Mammary epithelial cell (primary cell): Measurements from ENCODE around the gene SLBP.

Source experiments
- EZH2 ChIP-seq: IDR thresholded peaks from 2 replicates; pipeline ENCODE4 v1.6.1; 2012; ENCODE audit warnings: low read length, inconsistent platforms, borderline replicate concordance
- TF ChIP-seq, protein P1 (sequence below), 2 donors: IDR thresholded peaks in 1 of 2; conservative IDR thresholded peaks in 1 of 2; 2 replicates each; pipeline ENCODE4 v1.5.1; 2011 to 2012; ENCODE audit warnings: inconsistent platforms in 2 of 2, low read length in 2 of 2, mild to moderate bottlenecking in 2 of 2, control low read depth in 1 of 2, low read depth in 1 of 2; ENCODE audit not compliant: insufficient read depth in 1 of 2; ENCODE audit errors: extremely low read depth in 1 of 2

DNA sequence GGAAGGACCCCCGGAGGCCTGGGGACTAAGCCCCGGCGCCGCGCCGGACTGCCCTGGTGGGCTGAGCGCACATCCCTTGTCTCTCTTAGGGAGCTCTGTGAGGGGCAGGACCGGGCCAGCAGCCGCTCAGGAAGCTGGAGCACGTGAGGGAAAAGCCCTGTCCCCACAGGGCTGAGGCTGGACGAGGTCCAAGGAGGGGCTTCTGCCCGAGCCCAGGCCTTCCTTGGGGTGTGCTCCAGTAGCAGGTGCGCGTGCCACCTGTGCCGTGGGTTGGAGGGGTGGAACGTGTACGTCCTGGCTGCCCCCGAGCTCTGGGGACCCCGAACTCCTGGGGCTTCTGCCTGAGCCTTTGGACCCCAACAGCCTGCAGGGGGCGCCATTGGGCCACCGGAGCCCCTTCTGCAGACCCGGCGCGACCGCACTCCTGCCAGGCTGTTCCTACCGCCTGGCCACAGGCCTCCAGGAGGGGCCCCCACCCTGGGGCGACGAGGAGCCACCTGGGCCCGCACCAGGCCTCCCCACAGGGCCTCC lies 36.4 kb upstream of the SLBP start:
- TF ChIP-seq, protein P1, sequence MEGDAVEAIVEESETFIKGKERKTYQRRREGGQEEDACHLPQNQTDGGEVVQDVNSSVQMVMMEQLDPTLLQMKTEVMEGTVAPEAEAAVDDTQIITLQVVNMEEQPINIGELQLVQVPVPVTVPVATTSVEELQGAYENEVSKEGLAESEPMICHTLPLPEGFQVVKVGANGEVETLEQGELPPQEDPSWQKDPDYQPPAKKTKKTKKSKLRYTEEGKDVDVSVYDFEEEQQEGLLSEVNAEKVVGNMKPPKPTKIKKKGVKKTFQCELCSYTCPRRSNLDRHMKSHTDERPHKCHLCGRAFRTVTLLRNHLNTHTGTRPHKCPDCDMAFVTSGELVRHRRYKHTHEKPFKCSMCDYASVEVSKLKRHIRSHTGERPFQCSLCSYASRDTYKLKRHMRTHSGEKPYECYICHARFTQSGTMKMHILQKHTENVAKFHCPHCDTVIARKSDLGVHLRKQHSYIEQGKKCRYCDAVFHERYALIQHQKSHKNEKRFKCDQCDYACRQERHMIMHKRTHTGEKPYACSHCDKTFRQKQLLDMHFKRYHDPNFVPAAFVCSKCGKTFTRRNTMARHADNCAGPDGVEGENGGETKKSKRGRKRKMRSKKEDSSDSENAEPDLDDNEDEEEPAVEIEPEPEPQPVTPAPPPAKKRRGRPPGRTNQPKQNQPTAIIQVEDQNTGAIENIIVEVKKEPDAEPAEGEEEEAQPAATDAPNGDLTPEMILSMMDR (conservative IDR thresholded peaks at IDR 0.05 in 1 of 2, IDR thresholded peaks at IDR 0.05 in 1 of 2; ENCODE audit: extremely low read depth in 1 of 2, insufficient read depth in 1 of 2, low read depth in 1 of 2, low read length in 2 of 2): peak; percentile 46 to 81
- no peak for TF ChIP-seq EZH2
